WTC11 (cell line): ENCODE results near the gene BTN2A1. TPM values are rescaled to one million over a fixed set of nuclear protein-coding genes. Genes with fewer than 3 reads are reported as not detected.

Source experiments
- ATAC-seq: fragments of 200-7000 bp; cut with Tn5 transposase; 2 replicates; pipeline ENCODE4 v1.10.0; 2021; ENCODE audit warnings: mild to moderate bottlenecking, moderate library complexity
- CTCF ChIA-PET: fragments of 300-600 bp; sonication (Branson Sonifier 250); formaldehyde crosslinking; loops from one replicate; lab custom pipeline; 2021; ENCODE audit warnings: antibody characterized with exemption; lab: Charles Lee
- POLR2A ChIA-PET: fragments of 350-600 bp; sonication (Branson Sonifier 250); formaldehyde crosslinking; loops from one replicate; lab custom pipeline; 2021; ENCODE audit warnings: antibody characterized with exemption; lab: Charles Lee
- DNase-seq: peaks from one replicate; pipeline ENCODE4 v3.0.0; 2021; ENCODE audit warnings: low spot score
- H3K27ac Mint-ChIP-seq: 2 replicates; pipeline ENCODE4 v1.8.0; 2021; ENCODE audit warnings: mixed read lengths
- H3K27me3 Mint-ChIP-seq: 2 replicates; pipeline ENCODE4 v1.8.0; 2021; ENCODE audit warnings: low read depth, mild to moderate bottlenecking, moderate library complexity, mixed read lengths
- H3K36me3 Mint-ChIP-seq: 2 replicates; pipeline ENCODE4 v1.8.0; 2021; ENCODE audit warnings: mixed read lengths
- H3K4me1 Mint-ChIP-seq: 2 replicates; pipeline ENCODE4 v1.8.0; 2022; ENCODE audit warnings: mixed read lengths
- H3K4me3 Mint-ChIP-seq: 2 replicates; pipeline ENCODE4 v1.8.0; 2021; ENCODE audit warnings: mild to moderate bottlenecking, moderate library complexity, mixed read lengths
- H3K9me3 Mint-ChIP-seq: 2 replicates; pipeline ENCODE4 v1.8.0; 2021; ENCODE audit warnings: mixed read lengths
- ATF1 ChIP-seq: sonication (generic); formaldehyde crosslinking; IDR thresholded peaks from 2 replicates; pipeline ENCODE4 v1.8.1; 2023; ENCODE audit warnings: mild to moderate bottlenecking, moderate library complexity, missing genetic modification reagents
- CBFB ChIP-seq: sonication (generic); formaldehyde crosslinking; IDR thresholded peaks from 2 replicates; pipeline ENCODE4 v1.8.1; 2022; ENCODE audit warnings: mild to moderate bottlenecking, low read depth, missing genetic modification reagents
- CREB1 ChIP-seq: sonication (generic); formaldehyde crosslinking; IDR thresholded peaks from 2 replicates; pipeline ENCODE4 v1.8.0; 2023; ENCODE audit warnings: mild to moderate bottlenecking, missing genetic modification reagents
- CREM ChIP-seq: sonication (generic); formaldehyde crosslinking; IDR thresholded peaks from 2 replicates; pipeline ENCODE4 v1.8.1; 2022; ENCODE audit warnings: mild to moderate bottlenecking, missing genetic modification reagents, moderate library complexity
- E2F4 ChIP-seq: sonication (generic); formaldehyde crosslinking; IDR thresholded peaks from 2 replicates; pipeline ENCODE4 v1.8.1; 2022; ENCODE audit warnings: low read depth, mild to moderate bottlenecking, moderate library complexity, missing genetic modification reagents, borderline replicate concordance
- ESRRA ChIP-seq: sonication (generic); formaldehyde crosslinking; IDR thresholded peaks from 2 replicates; pipeline ENCODE4 v1.8.1; 2022; ENCODE audit warnings: mild to moderate bottlenecking, missing genetic modification reagents, borderline replicate concordance
- FOXP4 ChIP-seq: sonication (generic); formaldehyde crosslinking; IDR thresholded peaks from 2 replicates; pipeline ENCODE4 v1.8.0; 2022; ENCODE audit warnings: mild to moderate bottlenecking, missing genetic modification reagents
- GRHL2 ChIP-seq: fragments of 250-450 bp; sonication (Bioruptor Pico); IDR thresholded peaks from 2 replicates; pipeline ENCODE4 v1.8.0; 2022; ENCODE audit warnings: mild to moderate bottlenecking, moderate library complexity; ENCODE audit not compliant: insufficient replicate concordance, severe bottlenecking
- GTF2I ChIP-seq: fragments of 250-450 bp; sonication (Bioruptor Pico); conservative IDR thresholded peaks from 2 replicates; pipeline ENCODE4 v1.4.0; 2021; ENCODE audit warnings: mild to moderate bottlenecking
- IRF2 ChIP-seq: sonication (generic); formaldehyde crosslinking; IDR thresholded peaks from 2 replicates; pipeline ENCODE4 v1.8.0; 2022; ENCODE audit warnings: low read depth, missing genetic modification reagents, borderline replicate concordance
- JAZF1 ChIP-seq: fragments of 250-450 bp; sonication (Bioruptor Pico); IDR thresholded peaks from 2 replicates; pipeline ENCODE4 v1.9.0; 2021; ENCODE audit warnings: moderate library complexity, mild to moderate bottlenecking, inconsistent platforms
- NFYB ChIP-seq: sonication (generic); formaldehyde crosslinking; conservative IDR thresholded peaks from 2 replicates; pipeline ENCODE4 v1.8.0; 2022; ENCODE audit warnings: low read depth, missing genetic modification reagents
- NR3C1 ChIP-seq: sonication (generic); formaldehyde crosslinking; conservative IDR thresholded peaks from 2 replicates; pipeline ENCODE4 v1.8.1; 2023; ENCODE audit warnings: low read depth, mild to moderate bottlenecking, missing genetic modification reagents
- OVOL2 ChIP-seq: fragments of 250-450 bp; sonication (Bioruptor Pico); IDR thresholded peaks from 2 replicates; pipeline ENCODE4 v1.9.0; 2021; ENCODE audit warnings: mild to moderate bottlenecking, borderline replicate concordance
- SOX15 ChIP-seq: fragments of 250-450 bp; sonication (Bioruptor Pico); IDR thresholded peaks from 2 replicates; pipeline ENCODE4 v1.9.0; 2021; ENCODE audit warnings: mild to moderate bottlenecking
- SP1 ChIP-seq: sonication (generic); formaldehyde crosslinking; conservative IDR thresholded peaks from 2 replicates; pipeline ENCODE4 v1.8.1; 2022; ENCODE audit warnings: missing genetic modification reagents
- TP53 ChIP-seq: sonication (generic); formaldehyde crosslinking; IDR thresholded peaks from 2 replicates; pipeline ENCODE4 v1.8.1; 2023; ENCODE audit warnings: mild to moderate bottlenecking, missing genetic modification reagents
- USF1 ChIP-seq: sonication (generic); formaldehyde crosslinking; IDR thresholded peaks from 2 replicates; pipeline ENCODE4 v1.8.0; 2022; ENCODE audit warnings: mild to moderate bottlenecking, missing genetic modification reagents
- USF2 ChIP-seq: sonication (generic); formaldehyde crosslinking; IDR thresholded peaks from 2 replicates; pipeline ENCODE4 v1.8.1; 2023; ENCODE audit warnings: mild to moderate bottlenecking, missing genetic modification reagents, moderate library complexity
- ZMAT4 ChIP-seq: fragments of 250-450 bp; sonication (Bioruptor Pico); IDR thresholded peaks from 2 replicates; pipeline ENCODE4 v1.9.0; 2021; ENCODE audit warnings: mild to moderate bottlenecking
- ZNF138 ChIP-seq: sonication (generic); formaldehyde crosslinking; conservative IDR thresholded peaks from 2 replicates; pipeline ENCODE4 v1.8.1; 2022; ENCODE audit warnings: mild to moderate bottlenecking, moderate library complexity, missing genetic modification reagents
- ZNF219 ChIP-seq: sonication (generic); formaldehyde crosslinking; IDR thresholded peaks from 2 replicates; pipeline ENCODE4 v1.8.0; 2023; ENCODE audit warnings: missing genetic modification reagents, mild to moderate bottlenecking, borderline replicate concordance
- ZNF396 ChIP-seq: fragments of 250-450 bp; sonication (Bioruptor Pico); IDR thresholded peaks from 2 replicates; pipeline ENCODE4 v1.8.0; 2021; ENCODE audit warnings: mild to moderate bottlenecking, moderate library complexity, borderline replicate concordance
- ZNF423 ChIP-seq: fragments of 250-450 bp; sonication (Bioruptor Pico); IDR thresholded peaks from 2 replicates; pipeline ENCODE4 v2.1.2; 2022; ENCODE audit warnings: mild to moderate bottlenecking, moderate library complexity
- ZSCAN18 ChIP-seq: fragments of 250-450 bp; sonication (Bioruptor Pico); IDR thresholded peaks from 2 replicates; pipeline ENCODE4 v2.1.2; 2022; ENCODE audit warnings: mild to moderate bottlenecking, moderate library complexity
- total RNA-seq: library from RNA; stranded (reverse); gene quantifications from 3 replicates; pipeline ENCODE4 v1.2.3, GENCODE V29; 2021

The BTN2A1 gene
- total RNA-seq, 1 experiment from 2014 or later, result 9.9 TPM

GRCh38 chr6:26485112-26485780 lies 27.5 kb downstream of the BTN2A1 start (continued):
- TF ChIP-seq FOXP4 (CRISPR knock-in tag) (no peak), IRF2 (no peak), NFYB (CRISPR knock-in tag) (no peak), ESRRA (CRISPR knock-in tag) (no peak), ZMAT4 (no peak), ZNF219 (no peak), CREB1 (no peak), ZNF423 (CRISPR knock-in tag) (no peak)

- TF ChIP-seq GTF2I (CRISPR knock-in tag) (no peak), ZNF423 (CRISPR knock-in tag) (no peak), USF1 (CRISPR knock-in tag) (no peak), CBFB (CRISPR knock-in tag) (no peak), CREM (CRISPR knock-in tag) (no peak), ZNF219 (no peak), ZNF138 (CRISPR knock-in tag) (no peak), E2F4 (CRISPR knock-in tag) (no peak), IRF2 (no peak), USF2 (CRISPR knock-in tag) (no peak), SOX15 (CRISPR knock-in tag) (no peak), GRHL2 (no peak), JAZF1 (CRISPR knock-in tag) (no peak), OVOL2 (CRISPR knock-in tag) (no peak), NR3C1 (CRISPR knock-in tag) (no peak), SP1 (CRISPR knock-in tag) (no peak), TP53 (CRISPR knock-in tag) (no peak), ZNF396 (CRISPR knock-in tag) (no peak), ZSCAN18 (CRISPR knock-in tag) (no peak), ATF1 (CRISPR knock-in tag) (no peak)
- ChIA-PET CTCF (interaction anchor here (0.6 kb wide), 1 partner anchor 50 kb away, joined by 3 read pairs; no protein-coding TSS in a partner anchor), POLR2A (no interaction called here)
- ATAC-seq, result no peak
- no peak for DNase-seq
- Mint-ChIP-seq H3K36me3 (no peaks in the 10 kb centered on the region), H3K4me3 (no peak overlapping the region), H3K27ac (no peak overlapping the region), H3K9me3 (peaks cover 2% of the 10 kb centered on the region; the same call in 1 of the 2 replicates), H3K4me1 (no peaks in the 10 kb centered on the region), H3K27me3 (no peaks in the 10 kb centered on the region; the same call in none of the 2 replicates)
Observed at GRCh38 chr6:26486358-26486757, 28.6 kb downstream of the BTN2A1 start.
